Stimulated activated CD8-positive, alpha-beta memory T cell treated with anti-CD3 and anti-CD28 coated beads, Interleukin-7, amount 100 ng/mL, for 1 hour (primary cell): Measurements from ENCODE around the gene AHRR.

Experiments used
- DNase-seq, 2 donors: peaks; one replicate each; pipeline ENCODE4 v3.0.0-alpha.2; 2020; ENCODE audit warnings: low read depth in 2 of 2

Gene AHRR

GRCh38 chr5:346229-346935 is 24.9 kb downstream of the AHRR start:
- DNase-seq, result no peak

DNA sequence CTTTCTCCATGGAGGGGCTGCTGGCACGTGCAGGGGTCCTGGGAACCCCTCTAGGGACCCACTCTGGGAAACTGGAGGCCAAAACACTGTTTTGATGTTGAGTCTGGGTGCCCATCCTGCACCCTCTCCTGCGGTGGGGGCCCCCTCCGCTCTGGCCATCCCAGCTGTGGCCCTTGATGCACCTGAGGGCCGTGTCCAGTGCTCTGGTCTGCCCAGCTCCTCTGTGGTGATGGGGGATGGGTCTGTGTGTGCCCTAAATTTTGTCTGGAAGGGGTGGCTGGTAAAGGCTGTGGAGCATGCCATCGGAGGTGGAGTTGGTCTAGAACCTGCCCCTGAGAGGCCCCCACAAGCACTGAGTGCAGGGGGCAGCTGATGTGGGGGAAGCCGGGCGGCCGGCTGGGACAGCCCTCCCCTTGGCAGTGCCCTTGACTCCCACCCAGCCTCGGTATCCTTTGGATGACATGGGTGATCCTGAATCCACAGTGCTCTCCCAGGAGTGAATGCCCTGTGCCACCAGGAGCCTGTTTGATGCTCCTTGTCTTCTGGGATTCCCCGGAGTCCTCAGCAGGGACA is 26.3 kb downstream of the AHRR start:
- no peak for DNase-seq

DNA sequence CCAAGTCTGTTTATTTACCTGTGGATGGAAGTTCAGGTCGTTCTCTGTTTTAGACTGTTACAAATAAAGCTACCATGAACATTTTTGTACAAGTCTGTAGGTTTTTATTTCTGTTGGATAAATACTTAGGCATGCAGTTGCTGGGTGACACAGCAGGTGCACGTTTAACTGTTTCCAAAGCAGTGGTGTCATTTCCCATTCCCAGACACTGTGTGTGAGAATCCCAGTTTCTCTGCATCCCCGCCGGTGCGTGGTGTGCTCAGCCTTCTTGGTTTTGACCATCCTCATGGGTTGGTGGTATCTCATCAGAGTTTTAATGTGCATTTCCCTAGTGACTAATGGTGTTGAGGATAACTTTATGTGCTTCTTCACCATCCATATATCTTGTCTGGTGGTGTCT is 27.2 kb downstream of the AHRR start:
- DNase-seq, result no peak

DNA sequence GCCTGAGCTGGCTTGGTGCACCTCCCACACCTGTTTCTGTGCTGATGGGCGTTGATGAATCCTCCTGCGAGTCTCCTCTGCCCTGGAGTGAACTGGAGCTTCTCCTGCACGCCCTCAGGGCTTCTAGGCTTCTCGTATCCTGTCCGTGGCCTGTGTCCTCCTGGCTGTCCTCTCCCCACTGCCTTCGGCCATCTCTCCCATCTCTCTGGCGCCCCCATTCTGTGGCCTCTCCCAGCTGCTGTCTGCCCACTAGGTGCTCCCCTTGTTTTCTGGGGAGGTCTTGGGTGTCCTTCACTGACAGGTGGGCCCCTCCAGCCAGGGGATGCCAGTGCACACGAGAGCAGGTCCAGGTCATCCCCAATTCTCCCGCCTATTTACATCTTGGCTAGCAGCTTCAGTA is 28.8 kb downstream of the AHRR start:
- DNase-seq, result no peak

DNA sequence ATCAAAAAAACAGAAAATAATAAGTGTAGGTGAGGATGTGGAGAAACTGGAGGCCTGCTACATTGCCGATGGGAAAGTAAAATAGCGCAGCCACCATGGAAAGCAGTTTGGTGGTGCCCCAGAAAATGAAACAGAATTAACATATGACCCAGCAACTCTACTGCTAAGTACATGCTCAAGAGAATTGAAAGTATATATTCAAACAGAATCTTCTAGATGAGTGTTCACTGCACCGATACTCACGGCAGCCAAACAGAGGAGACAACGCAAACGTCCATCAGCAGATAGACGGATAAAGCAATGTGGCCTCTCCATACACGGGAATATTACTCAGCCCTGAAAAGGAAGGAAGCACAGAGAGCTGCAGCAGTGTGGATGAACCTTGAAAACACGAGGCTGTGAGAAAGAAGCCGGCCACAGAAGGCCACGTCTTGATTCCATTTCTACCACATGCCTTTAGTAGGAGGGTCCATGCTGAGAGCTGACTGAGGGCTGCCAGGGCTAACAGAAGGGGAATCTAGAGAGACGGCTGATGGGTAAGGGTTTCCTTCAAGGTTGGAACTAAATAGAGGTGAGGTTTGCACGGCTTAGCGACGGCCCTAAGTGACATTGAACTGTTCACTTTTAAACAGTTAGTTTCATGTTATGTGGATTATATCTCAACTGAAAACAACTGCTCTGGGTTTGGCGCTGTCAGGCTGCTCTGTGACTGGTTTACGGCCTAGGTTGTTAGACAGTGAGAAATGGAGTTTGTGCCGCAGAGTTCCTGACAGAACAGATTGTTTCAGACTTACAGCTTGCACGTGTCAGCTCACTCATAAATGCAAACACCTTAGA is 29.8 kb downstream of the AHRR start:
- DNase-seq, result no peak

DNA sequence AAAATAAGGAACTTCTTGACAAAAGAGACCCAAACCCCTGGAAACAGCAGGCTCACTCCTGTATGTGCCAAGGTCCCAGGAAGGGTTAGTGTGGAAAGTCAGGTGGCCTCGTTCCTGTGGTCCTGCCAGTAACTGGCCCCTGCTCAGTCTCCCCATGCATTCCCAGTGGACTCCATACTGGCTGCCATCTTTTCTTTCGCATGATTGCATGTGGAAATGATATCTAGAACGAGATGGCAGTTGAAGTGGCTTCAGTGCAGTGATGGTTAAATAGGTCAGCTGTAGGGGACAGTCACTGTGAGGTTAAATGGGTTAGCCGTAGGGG is 30.4 kb downstream of the AHRR start:
- no peak for DNase-seq

DNA sequence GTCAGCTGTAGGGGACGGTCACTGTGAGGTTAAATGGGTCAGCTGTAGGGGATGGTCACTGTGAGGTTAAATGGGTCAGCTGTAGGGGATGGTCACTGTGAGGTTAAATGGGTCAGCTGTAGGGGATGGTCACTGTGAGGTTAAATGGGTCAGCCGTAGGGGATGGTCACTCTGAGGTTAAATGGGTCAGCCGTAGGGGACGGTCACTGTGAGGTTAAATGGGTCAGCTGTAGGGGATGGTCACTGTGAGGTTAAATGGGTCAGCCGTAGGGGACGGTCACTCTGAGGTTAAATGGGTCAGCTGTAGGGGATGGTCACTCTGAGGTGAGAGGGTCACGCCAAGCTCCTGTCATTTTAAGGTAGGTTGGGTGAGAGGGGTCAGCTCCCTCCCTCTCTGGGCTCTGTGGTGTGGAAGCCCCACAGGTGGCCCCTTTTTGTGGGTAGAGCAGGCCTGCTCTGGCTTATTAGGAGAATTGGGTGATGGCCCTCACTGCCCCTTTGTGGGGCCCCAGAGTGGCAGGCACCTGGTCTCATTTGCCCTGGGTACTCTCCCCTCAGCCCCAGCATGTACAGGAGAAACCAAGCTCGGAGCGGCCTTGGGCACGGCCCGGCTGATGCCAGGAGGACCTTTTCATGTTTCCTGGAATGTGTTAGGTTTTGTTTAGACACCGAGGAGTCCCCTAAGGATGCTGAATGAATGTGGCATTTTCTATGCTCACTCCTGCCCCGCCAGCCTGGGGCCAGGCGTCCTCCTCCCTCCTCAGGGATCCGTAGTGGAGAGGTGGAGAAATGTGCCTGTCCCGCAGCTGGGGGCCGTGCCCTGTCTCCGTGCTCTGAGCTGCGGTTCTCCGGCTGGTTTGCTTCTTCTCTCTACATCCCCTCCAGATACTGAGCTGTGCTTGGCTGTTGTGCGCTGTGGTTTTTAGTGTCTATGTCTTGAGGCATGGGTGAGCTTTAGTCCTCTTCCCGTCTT is 31.4 kb downstream of the AHRR start:
- no peak for DNase-seq

DNA sequence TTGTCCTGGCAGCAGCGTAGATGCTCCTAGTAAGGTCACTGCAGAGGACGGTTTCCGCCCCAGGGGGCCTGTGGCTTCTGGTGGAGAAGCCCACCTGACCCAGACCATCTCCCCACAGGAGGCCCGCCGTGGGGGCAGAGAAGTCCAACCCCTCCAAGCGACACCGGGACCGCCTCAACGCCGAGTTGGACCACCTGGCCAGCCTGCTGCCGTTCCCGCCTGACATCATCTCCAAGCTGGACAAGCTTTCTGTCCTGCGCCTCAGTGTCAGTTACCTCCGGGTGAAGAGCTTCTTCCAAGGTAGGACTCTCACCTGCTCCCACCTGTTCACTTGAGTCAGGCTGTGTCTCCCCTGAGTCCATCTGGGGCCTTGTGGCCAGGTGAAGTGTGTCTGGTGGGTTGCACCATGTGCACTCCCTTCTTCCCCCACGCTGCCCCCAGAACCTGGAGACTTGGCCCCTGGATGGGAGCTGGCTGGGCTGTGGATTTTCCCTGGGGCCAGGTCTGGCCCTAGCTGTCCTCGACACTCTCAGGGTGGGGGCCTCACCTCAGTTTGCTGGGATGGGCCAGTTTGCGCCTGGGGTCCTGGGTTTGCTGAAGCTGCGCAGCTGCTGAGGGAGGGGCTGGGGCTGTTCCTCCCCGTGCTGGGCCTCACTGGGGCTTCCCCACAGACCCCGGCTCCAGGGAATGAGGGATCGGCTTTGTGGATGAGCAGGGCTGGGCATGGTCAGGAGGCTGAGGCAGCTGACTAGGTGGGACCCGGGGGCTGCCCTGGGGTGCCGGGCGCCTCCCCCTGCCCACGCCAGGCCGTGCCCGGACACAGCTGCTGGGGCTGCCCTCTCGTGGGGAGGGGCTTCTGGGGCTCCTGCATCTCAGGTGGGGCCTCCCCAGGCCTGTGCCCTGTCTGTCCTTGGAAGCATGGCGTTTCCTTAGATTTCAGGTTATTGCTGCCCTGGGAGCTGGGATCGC is 32.4 kb downstream of the AHRR start:
- no peak for DNase-seq

- no peak for DNase-seq
These were observed 33.3 kb downstream of the AHRR start for GRCh38 chr5:354581-355378.

- no peak for DNase-seq
These were observed 33.9 kb downstream of the AHRR start for GRCh38 chr5:355379-355935.

GRCh38 chr5:355958-356357 is 34.4 kb downstream of the AHRR start:
- DNase-seq, result no peak

DNA sequence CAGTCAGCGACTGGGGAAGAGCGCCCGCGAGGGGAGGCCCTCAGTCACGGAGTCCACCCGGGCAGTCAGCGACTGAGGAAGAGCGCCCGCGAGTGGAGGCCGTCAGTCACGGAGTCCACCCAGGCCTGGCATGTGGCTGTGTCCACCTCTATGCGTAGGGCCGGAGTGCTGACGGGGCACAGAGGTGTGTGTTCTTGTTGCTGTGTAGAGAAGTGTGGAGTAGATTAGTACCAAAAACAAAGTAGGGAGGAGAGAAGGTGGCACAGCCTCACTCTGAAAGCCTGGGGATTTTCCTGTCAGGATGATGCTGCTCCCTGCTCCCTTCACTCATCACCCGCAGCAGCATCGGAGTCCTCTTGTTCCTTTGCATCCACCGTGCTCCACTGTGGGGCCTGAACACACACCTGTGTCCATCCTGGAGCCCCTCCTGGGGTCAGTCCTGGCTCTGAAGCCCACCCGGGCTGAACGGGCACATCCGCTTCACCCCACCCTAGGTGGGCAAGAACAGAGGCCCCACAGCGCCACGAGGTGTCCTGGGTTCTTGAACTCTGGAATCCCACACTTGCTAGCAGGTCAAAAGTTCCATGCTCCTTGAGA is 37.9 kb downstream of the AHRR start:
- no peak for DNase-seq

GRCh38 chr5:360257-361027 is 38.9 kb downstream of the AHRR start:
- DNase-seq, result no peak

DNA sequence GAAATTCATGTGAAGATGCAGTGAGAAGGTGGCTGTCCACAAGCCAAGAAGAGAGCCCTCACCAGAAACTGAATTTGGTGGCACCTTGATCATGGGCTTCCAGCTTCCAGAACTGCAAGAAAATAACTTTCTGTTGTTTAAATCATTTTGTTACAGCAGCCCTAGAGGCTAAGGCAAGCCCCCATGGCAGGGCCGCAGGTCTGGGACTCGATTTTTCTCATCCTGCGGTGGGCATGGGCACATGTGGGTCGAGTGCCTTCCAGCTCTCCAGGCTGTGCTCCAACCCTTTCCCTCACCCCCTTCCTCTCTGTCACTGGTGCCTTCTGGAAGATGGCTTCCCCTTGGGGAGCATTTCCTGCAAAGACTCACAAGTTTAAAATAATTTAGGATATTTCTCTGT is 40.7 kb downstream of the AHRR start:
- no peak for DNase-seq

- no peak for DNase-seq
These were observed 41.7 kb downstream of the AHRR start for GRCh38 chr5:362978-363765.

GRCh38 chr5:364497-364896 is 43.0 kb downstream of the AHRR start:
- DNase-seq, result no peak

- no peak for DNase-seq
These were observed 45.2 kb downstream of the AHRR start for GRCh38 chr5:366541-367357.
